ENCODE data around the gene APOM. TPM values are rescaled to one million over a fixed set of nuclear protein-coding genes. Genes with fewer than 3 reads are reported as not detected.

The APOM gene
- total and polyA plus RNA-seq, 3 experiments from 2014 or later = 2.4 to 4.3 (median 3.3) TPM

- Histone ChIP-seq H3K9me3 (ENCODE audit: low read length) (no peaks in the 10 kb centered on the region), H3K4me3 (ENCODE audit: low read length) (no peak overlapping the region), H3K36me3 (ENCODE audit: insufficient read depth, low read length) (peaks cover 64% of the 10 kb centered on the region), H3K27ac (ENCODE audit: low read depth, low read length) (peak overlapping the region; percentile 68), H3K4me1 (ENCODE audit: insufficient read depth, low read length) (peaks cover 9% of the 10 kb centered on the region), H3K27me3 (ENCODE audit: insufficient read depth, low read length, poor library complexity, severe bottlenecking) (no peaks in the 10 kb centered on the region)
- Mint-ChIP-seq H3K4me1 (no peaks in the 10 kb centered on the region), H3K36me3 (peaks cover 0 to 87% (median 12%) of the 10 kb centered on the region in 3 donors), H3K4me3 (no peak overlapping the region), H3K27me3 (no peaks in the 10 kb centered on the region), H3K27ac (peak overlapping the region in 5 of 8 donors; percentile 27 to 58 (median 50)), H3K9me3 (no peaks in the 10 kb centered on the region)
- ChIA-PET POLR2A (no interaction called here), CTCF (interaction anchor here (1.4 kb wide), 1 partner anchor 149 kb away, joined by 4 read pairs; no protein-coding TSS in a partner anchor)
- DNase-seq = no peak
Measured at GRCh38 chr6:31689249-31690110, 33.8 kb downstream of the APOM start.

- peaks cover 0 to 93% (median 12%) of the 10 kb centered on the region in 3 donors for H3K36me3 Mint-ChIP-seq
- ChIA-PET POLR2A (no interaction called here), CTCF (interaction anchor here (1.4 kb wide), 2 partner anchors 38 to 148 kb away, joined by 3 to 4 read pairs; partner anchors contain the start of gene DDAH2)
- Histone ChIP-seq H3K4me1 (ENCODE audit: insufficient read depth, low read length) (peaks cover 9% of the 10 kb centered on the region), H3K27me3 (ENCODE audit: insufficient read depth, low read length, poor library complexity, severe bottlenecking) (no peaks in the 10 kb centered on the region), H3K36me3 (ENCODE audit: insufficient read depth, low read length) (peaks cover 72% of the 10 kb centered on the region), H3K4me3 (ENCODE audit: low read length) (no peak overlapping the region), H3K9me3 (ENCODE audit: low read length) (no peaks in the 10 kb centered on the region), H3K27ac (ENCODE audit: low read depth, low read length) (peak overlapping the region; percentile 68)
- H3K4me3 Mint-ChIP-seq = no peak overlapping the region
- H3K9me3 Mint-ChIP-seq = no peaks in the 10 kb centered on the region
- no peak for DNase-seq
- H3K27ac Mint-ChIP-seq = peak overlapping the region in 7 of 8 donors; percentile 14 to 80 (median 54)
- no peaks in the 10 kb centered on the region for H3K4me1 Mint-ChIP-seq
- H3K27me3 Mint-ChIP-seq = no peaks in the 10 kb centered on the region
Measured at GRCh38 chr6:31690231-31691077, 34.8 kb downstream of the APOM start.

- POLR2A ChIA-PET = no interaction called here
- Histone ChIP-seq H3K4me1 (ENCODE audit: insufficient read depth, low read length) (peaks cover 9% of the 10 kb centered on the region), H3K27me3 (ENCODE audit: insufficient read depth, low read length, poor library complexity, severe bottlenecking) (no peaks in the 10 kb centered on the region), H3K9me3 (ENCODE audit: low read length) (no peaks in the 10 kb centered on the region), H3K27ac (ENCODE audit: low read depth, low read length) (peak overlapping the region; percentile 68), H3K36me3 (ENCODE audit: insufficient read depth, low read length) (peaks cover 69% of the 10 kb centered on the region), H3K4me3 (ENCODE audit: low read length) (no peak overlapping the region)
- no peak for DNase-seq
- Mint-ChIP-seq H3K9me3 (no peaks in the 10 kb centered on the region), H3K36me3 (peaks cover 0 to 91% (median 12%) of the 10 kb centered on the region in 3 donors), H3K27ac (peak overlapping the region in 4 of 8 donors; percentile 35 to 79 (median 58)), H3K27me3 (no peaks in the 10 kb centered on the region), H3K4me1 (no peaks in the 10 kb centered on the region), H3K4me3 (no peak overlapping the region)
- CTCF ChIA-PET = interaction anchor here (1.4 kb wide), 1 partner anchor 38 kb away, joined by 3 read pairs; the partner anchor contains the start of gene DDAH2
Measured at GRCh38 chr6:31691078-31691463, 35.4 kb downstream of the APOM start.

- H3K27me3 ChIP-seq (ENCODE audit: insufficient read depth, low read length, poor library complexity, severe bottlenecking) = no peaks in the 10 kb centered on the region
- Mint-ChIP-seq H3K4me3 (no peak overlapping the region), H3K9me3 (no peaks in the 10 kb centered on the region), H3K4me1 (no peaks in the 10 kb centered on the region), H3K36me3 (peaks cover 0 to 91% (median 7%) of the 10 kb centered on the region in 3 donors), H3K27me3 (no peaks in the 10 kb centered on the region), H3K27ac (peak overlapping the region in 2 of 8 donors; percentile 22 to 35)
- peak overlapping the region; percentile 68 for H3K27ac ChIP-seq (ENCODE audit: low read depth, low read length)
- H3K36me3 ChIP-seq (ENCODE audit: insufficient read depth, low read length) = peaks cover 70% of the 10 kb centered on the region
- peaks cover 9% of the 10 kb centered on the region for H3K4me1 ChIP-seq (ENCODE audit: insufficient read depth, low read length)
- H3K4me3 ChIP-seq (ENCODE audit: low read length) = no peak overlapping the region
- CTCF ChIA-PET = no interaction called here
- no peaks in the 10 kb centered on the region for H3K9me3 ChIP-seq (ENCODE audit: low read length)
- POLR2A ChIA-PET = no interaction called here
- DNase-seq = no peak
Measured at GRCh38 chr6:31691564-31692108, 35.9 kb downstream of the APOM start.

- Mint-ChIP-seq H3K27me3 (peaks cover 0 to 2% of the 10 kb centered on the region in 2 donors), H3K4me3 (no peak overlapping the region), H3K4me1 (peaks cover 2 to 4% (median 3%) of the 10 kb centered on the region in 3 donors), H3K36me3 (peaks cover 0 to 92% (median 7%) of the 10 kb centered on the region in 3 donors), H3K27ac (peak overlapping the region in 2 of 8 donors; percentile 7 to 80), H3K9me3 (no peaks in the 10 kb centered on the region)
- Histone ChIP-seq H3K4me3 (ENCODE audit: low read length) (no peak overlapping the region), H3K36me3 (ENCODE audit: insufficient read depth, low read length) (peaks cover 70% of the 10 kb centered on the region), H3K27me3 (ENCODE audit: insufficient read depth, low read length, poor library complexity, severe bottlenecking) (no peaks in the 10 kb centered on the region), H3K9me3 (ENCODE audit: low read length) (no peaks in the 10 kb centered on the region), H3K4me1 (ENCODE audit: insufficient read depth, low read length) (peaks cover 9% of the 10 kb centered on the region), H3K27ac (ENCODE audit: low read depth, low read length) (no peak overlapping the region)
- ChIA-PET POLR2A (no interaction called here), CTCF (interaction anchor here (1.7 kb wide), 1 partner anchor 47 kb away, joined by 5 read pairs; the partner anchor contains the start of gene MSH5)
- no peak for DNase-seq
Measured at GRCh38 chr6:31692353-31692752, 36.7 kb downstream of the APOM start.

GRCh38 chr6:31692886-31693285 lies 37.2 kb downstream of the APOM start:
- H3K4me1 ChIP-seq (ENCODE audit: insufficient read depth, low read length) = peaks cover 9% of the 10 kb centered on the region
- peak overlapping the region in 1 of 8 donors; percentile 73 for H3K27ac Mint-ChIP-seq
- POLR2A ChIA-PET = no interaction called here
- H3K27me3 Mint-ChIP-seq = peaks cover 0 to 2% of the 10 kb centered on the region in 2 donors
- H3K9me3 Mint-ChIP-seq = no peaks in the 10 kb centered on the region
- no peak overlapping the region for H3K4me3 ChIP-seq (ENCODE audit: low read length)
- H3K36me3 ChIP-seq (ENCODE audit: insufficient read depth, low read length) = peaks cover 70% of the 10 kb centered on the region
- H3K27ac ChIP-seq (ENCODE audit: low read depth, low read length) = no peak overlapping the region
- peaks cover 7 to 9% (median 8%) of the 10 kb centered on the region in 3 donors for H3K4me1 Mint-ChIP-seq
- CTCF ChIA-PET = interaction anchor here (1.7 kb wide), 1 partner anchor 47 kb away, joined by 5 read pairs; the partner anchor contains the start of gene MSH5
- H3K27me3 ChIP-seq (ENCODE audit: insufficient read depth, low read length, poor library complexity, severe bottlenecking) = no peaks in the 10 kb centered on the region
- DNase-seq = no peak
- no peak overlapping the region for H3K4me3 Mint-ChIP-seq
- peaks cover 0 to 92% (median 4%) of the 10 kb centered on the region in 3 donors for H3K36me3 Mint-ChIP-seq
- H3K9me3 ChIP-seq (ENCODE audit: low read length) = no peaks in the 10 kb centered on the region

GRCh38 chr6:31693535-31693934 lies 37.8 kb downstream of the APOM start:
- ChIA-PET POLR2A (no interaction called here), CTCF (interaction anchor here (1.7 kb wide), 1 partner anchor 46 kb away, joined by 5 read pairs; the partner anchor contains the start of gene MSH5)
- peaks cover 11 to 13% (median 11%) of the 10 kb centered on the region in 3 donors for H3K4me1 Mint-ChIP-seq
- no peak for DNase-seq
- no peaks in the 10 kb centered on the region for H3K9me3 Mint-ChIP-seq
- Histone ChIP-seq H3K36me3 (ENCODE audit: insufficient read depth, low read length) (peaks cover 65% of the 10 kb centered on the region), H3K27ac (ENCODE audit: low read depth, low read length) (no peak overlapping the region), H3K4me1 (ENCODE audit: insufficient read depth, low read length) (peaks cover 9% of the 10 kb centered on the region), H3K4me3 (ENCODE audit: low read length) (no peak overlapping the region), H3K9me3 (ENCODE audit: low read length) (no peaks in the 10 kb centered on the region), H3K27me3 (ENCODE audit: insufficient read depth, low read length, poor library complexity, severe bottlenecking) (no peaks in the 10 kb centered on the region)
- H3K4me3 Mint-ChIP-seq = no peak overlapping the region
- peaks cover 0 to 88% (median 7%) of the 10 kb centered on the region in 3 donors for H3K36me3 Mint-ChIP-seq
- peak overlapping the region in 3 of 8 donors; percentile 8 to 63 (median 50) for H3K27ac Mint-ChIP-seq
- H3K27me3 Mint-ChIP-seq = peaks cover 0 to 2% of the 10 kb centered on the region in 2 donors

Measured in CD8-positive, alpha-beta memory T cell (primary cell).